ENCODE results near the gene STK11IP. TPM values are rescaled to one million over a fixed set of nuclear protein-coding genes. Genes with fewer than 3 reads are reported as not detected.

The STK11IP gene
- total and polyA plus RNA-seq, 2 of the 13 experiments (the other 11 are each of a cell fraction or from before 2014, with no cell fraction given), result 12.8 to 24.0 TPM

DNA sequence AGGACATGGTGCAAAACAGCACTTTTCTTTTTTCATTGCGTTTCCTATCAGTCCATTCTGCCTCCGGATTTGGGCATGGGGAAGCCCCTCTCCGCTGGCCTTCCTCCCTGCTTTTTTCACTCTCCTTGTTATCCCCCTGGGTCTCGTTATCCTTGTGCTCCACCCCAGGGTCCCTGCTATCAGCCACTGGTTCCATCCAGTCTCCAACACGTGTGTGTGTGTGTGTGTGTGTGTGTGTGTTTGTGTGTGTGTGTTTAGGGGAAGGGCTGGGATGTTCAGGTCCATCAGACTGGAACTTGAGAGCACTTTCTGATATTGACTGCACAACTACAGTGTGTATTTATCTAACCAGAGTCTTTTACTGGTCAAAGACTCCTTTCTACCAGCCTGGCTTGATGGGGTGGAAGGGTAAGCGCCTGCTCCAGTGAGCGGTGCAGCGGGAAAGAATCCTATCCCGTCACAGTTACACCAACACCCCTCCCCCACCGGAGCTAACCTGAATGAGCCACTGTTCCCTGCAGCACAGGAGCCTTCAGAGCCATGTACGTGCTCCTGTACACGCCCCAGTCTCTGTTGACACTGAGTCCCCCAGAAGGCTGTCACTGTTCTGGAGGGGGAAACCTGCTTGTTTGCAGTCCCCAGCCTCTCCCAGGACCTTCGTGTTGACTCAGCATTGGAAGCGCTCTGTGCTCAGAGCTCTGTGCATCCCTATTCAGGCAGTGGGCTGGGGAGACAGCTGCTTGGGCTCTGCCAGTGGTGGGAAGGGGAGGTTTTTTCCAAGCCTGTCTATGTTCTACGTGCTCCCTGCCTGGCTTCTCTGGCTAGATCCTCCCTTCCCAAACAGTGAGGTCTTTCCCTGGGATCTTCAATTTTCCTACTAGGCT, 20.9 kb upstream of the STK11IP start (continued):
- TF ChIP-seq, protein P1, sequence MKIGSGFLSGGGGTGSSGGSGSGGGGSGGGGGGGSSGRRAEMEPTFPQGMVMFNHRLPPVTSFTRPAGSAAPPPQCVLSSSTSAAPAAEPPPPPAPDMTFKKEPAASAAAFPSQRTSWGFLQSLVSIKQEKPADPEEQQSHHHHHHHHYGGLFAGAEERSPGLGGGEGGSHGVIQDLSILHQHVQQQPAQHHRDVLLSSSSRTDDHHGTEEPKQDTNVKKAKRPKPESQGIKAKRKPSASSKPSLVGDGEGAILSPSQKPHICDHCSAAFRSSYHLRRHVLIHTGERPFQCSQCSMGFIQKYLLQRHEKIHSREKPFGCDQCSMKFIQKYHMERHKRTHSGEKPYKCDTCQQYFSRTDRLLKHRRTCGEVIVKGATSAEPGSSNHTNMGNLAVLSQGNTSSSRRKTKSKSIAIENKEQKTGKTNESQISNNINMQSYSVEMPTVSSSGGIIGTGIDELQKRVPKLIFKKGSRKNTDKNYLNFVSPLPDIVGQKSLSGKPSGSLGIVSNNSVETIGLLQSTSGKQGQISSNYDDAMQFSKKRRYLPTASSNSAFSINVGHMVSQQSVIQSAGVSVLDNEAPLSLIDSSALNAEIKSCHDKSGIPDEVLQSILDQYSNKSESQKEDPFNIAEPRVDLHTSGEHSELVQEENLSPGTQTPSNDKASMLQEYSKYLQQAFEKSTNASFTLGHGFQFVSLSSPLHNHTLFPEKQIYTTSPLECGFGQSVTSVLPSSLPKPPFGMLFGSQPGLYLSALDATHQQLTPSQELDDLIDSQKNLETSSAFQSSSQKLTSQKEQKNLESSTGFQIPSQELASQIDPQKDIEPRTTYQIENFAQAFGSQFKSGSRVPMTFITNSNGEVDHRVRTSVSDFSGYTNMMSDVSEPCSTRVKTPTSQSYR (CRISPR knock-in tag; IDR thresholded peaks at IDR 0.05; ENCODE audit: borderline replicate concordance), result peak; percentile 100
- TF ChIP-seq HIVEP1 (CRISPR knock-in tag; IDR thresholded peaks at IDR 0.05) (peak; percentile 95), SRY (CRISPR knock-in tag; IDR thresholded peaks at IDR 0.05) (peak; percentile 54), ZNF724P (CRISPR knock-in tag; IDR thresholded peaks at IDR 0.05; ENCODE audit: borderline replicate concordance) (0 out of 2 replicates have a peak, but pooled peaks have one; percentile 80), ZNF546 (CRISPR knock-in tag; conservative IDR thresholded peaks at IDR 0.05) (peak; percentile 96), DBP (CRISPR knock-in tag; IDR thresholded peaks at IDR 0.05; ENCODE audit: not compliant biosample characterization) (no peak), RNF2 (conservative IDR thresholded peaks at IDR 0.05; ENCODE audit: low read depth) (0 out of 2 replicates have a peak, but pooled peaks have one; percentile 37), HNF4G (IDR thresholded peaks at IDR 0.05; ENCODE audit: borderline replicate concordance, low read depth, low read length) (peak; percentile 40; the same call in 1 of the 2 replicates), HNF4G (CRISPR knock-in tag; IDR thresholded peaks at IDR 0.05; ENCODE audit: borderline replicate concordance, low read depth) (no peak), ZBTB42 (CRISPR knock-in tag; IDR thresholded peaks at IDR 0.05) (peak; percentile 94), ZEB1 (IDR thresholded peaks at IDR 0.05; ENCODE audit: insufficient replicate concordance, low read depth) (peak; percentile 81), KLF13 (CRISPR knock-in tag; IDR thresholded peaks at IDR 0.05) (no peak), RCOR2 (CRISPR knock-in tag; IDR thresholded peaks at IDR 0.05) (peak; percentile 98), ZFP41 (CRISPR knock-in tag; IDR thresholded peaks at IDR 0.05; ENCODE audit: borderline replicate concordance) (0 out of 2 replicates have a peak, but pooled peaks have one; percentile 16), ZGPAT (CRISPR knock-in tag; IDR thresholded peaks at IDR 0.05) (peak; percentile 98), SOX5 (CRISPR knock-in tag; IDR thresholded peaks at IDR 0.05; ENCODE audit: borderline replicate concordance) (peak; percentile 95), ZNF12 (CRISPR knock-in tag; IDR thresholded peaks at IDR 0.05) (peak; percentile 94), ZNF616 (CRISPR knock-in tag; IDR thresholded peaks at IDR 0.05; ENCODE audit: low read depth) (0 out of 2 replicates have a peak, but pooled peaks have one; percentile 31), HDAC1 (CRISPR knock-in tag; IDR thresholded peaks at IDR 0.05) (peak; percentile 96)
- TF ChIP-seq, protein P2, sequence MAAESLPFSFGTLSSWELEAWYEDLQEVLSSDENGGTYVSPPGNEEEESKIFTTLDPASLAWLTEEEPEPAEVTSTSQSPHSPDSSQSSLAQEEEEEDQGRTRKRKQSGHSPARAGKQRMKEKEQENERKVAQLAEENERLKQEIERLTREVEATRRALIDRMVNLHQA (CRISPR knock-in tag; IDR thresholded peaks at IDR 0.05), result peak; percentile 30; the same call in 1 of the 2 replicates

All from HepG2 (cell line).